NCI-H128 (cell line): Measurements from ENCODE around the gene SMIM14.
"Not testable (repeated sequence)": the region's sequence is repeated elsewhere in the genome, so short reads cannot be mapped to it uniquely, and the experiment has no call there.

Experiments used
- DNase-seq: peaks from one replicate; lab custom pipeline; 2025; ENCODE audit not compliant: unreplicated experiment; lab: John Stamatoyannopoulos, UW

The SMIM14 gene

DNA sequence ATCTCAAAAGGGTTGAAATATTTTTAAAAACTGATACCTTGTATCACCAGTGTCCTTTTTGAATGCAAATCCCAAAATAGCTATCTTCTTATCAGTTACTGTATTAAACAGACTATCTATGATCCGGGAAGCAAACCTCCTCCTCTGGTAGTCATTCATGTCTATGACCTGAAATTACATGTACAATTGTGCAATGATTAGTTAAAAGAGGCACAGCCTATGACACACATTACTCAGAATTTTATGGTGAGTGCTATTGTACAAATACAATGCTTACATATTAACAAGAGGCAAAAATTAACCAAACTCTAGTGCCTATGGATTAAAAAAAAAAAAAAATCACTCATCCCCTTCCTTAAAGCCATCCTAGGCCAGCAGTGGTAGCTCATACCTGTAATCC is 133.1 kb downstream of the SMIM14 start:
- no peak for DNase-seq

DNA sequence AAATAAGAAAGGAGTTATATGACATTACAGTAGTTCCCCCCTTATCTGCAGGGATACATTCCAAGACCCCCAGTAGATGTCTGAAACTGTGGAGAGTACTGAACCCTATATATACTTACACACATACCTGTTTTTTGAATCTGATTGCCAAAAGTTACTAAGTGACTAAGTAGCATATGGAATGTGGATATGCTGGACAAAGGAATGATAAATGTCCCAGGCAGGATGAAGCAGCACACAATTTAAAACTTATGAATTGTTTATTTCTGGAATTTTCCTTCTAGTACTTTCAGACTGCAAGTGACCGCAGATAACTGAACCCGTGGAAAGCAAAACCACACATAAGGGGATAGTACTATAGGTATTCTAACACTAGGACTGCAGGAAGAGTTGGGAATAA is 134.1 kb downstream of the SMIM14 start:
- no peak for DNase-seq

DNA sequence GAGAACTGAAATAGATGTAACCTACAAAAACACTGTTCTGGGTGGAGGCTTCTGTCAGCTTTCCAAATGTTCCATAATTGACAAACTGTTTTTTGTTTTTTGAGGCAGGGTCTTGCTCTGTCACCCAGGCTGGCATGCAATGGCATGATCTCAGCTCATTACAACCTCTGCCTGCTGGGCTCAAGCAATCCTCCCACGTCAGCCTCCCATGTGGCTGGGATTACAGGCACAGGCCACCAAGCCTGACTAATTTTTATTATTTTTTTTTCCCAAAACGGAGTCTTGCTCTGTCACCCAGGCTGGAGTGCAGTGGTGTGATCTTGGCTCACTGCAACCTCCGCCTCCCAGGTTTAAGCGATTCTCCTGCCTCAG is 136.0 kb downstream of the SMIM14 start:
- DNase-seq, result not testable (repeated sequence)

DNA sequence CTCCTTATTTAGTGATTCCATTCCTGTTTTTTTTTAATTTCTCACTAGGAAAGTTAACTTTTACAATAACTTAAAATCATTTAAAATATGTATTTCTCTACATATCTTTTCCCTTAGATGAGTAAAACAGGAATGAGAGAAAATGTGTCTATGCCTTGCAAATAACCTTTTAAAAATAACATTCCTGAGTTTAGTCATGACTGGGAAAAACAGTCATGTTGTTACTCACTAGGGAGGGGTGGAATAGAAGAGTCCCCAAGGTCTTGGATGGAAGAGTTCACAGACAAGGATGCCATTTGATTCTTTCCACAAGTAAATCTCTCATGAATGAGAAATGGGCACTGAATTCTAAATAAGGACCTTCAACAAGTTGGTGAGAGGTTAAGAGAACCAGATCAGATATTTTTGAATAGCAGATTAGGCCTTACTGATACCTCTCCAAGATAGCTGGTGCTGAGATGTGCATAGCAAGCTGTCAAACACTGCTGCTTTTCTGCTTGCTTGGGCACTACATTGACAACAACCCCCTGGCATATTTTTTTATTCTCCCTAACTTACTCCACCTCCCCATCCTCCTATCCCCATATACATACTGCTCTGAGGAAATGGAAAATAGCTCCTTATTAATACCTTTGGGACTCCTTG is 136.5 kb downstream of the SMIM14 start:
- no peak for DNase-seq

DNA sequence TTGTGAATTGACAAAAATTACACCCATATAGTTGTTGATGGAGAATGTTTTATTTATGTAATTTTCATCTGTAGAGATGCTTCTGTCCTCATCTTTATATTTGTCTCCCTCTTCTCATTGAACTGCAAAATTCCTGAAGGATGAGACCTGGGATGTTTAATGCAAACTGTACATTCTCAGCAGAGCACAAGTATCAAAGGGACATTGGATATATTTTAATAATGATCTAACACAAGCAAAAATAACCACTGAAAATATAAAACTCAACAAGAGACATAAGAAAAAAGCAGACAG is 140.0 kb downstream of the SMIM14 start:
- no peak for DNase-seq

DNA sequence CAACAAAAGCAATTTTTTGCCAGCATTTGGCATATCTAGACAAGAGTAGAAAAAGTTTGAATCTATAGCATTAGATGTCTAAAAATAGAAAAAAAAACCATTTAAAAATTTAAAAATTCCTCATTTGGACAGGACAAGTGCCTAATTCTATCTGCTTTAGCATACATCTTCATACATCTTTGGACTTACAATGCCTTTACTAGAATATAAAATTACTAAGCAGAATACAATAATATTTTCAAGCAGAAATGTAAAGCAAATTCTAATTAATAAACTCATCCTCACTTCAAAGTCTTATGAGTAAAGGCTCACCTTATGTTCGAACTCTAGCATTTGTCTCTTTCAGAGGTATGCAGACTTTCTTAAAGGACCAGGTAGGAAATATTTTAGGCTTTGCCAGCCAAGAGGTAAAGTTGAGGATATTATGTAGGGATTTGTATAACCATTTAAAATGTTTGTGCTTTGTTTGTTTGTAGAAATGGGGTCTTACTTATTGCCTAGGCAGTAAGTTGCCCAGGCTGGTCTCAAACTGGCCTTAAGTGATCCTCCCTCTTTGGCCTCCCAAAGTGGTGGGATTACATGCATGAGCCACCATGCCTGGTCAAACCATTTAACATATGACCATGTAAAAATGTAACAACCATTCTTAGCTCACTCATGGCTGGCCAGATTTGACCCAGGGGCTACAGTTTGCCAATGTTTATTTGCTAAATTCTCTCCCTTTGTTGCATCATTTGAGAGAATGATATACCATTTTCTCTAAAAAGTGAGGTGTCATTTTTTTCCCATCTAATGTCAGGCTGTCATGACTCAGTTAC is 140.5 kb downstream of the SMIM14 start:
- DNase-seq, result no peak
